Mammary epithelial cell (primary cell): Measurements from ENCODE around the gene BCL10.

ENCODE experiments used
- EZH2 ChIP-seq: IDR thresholded peaks from 2 replicates; pipeline ENCODE4 v1.6.1; 2012; ENCODE audit warnings: low read length, inconsistent platforms, borderline replicate concordance
- TF ChIP-seq, protein P1 (sequence below), 2 donors: IDR thresholded peaks in 1 of 2; conservative IDR thresholded peaks in 1 of 2; 2 replicates each; pipeline ENCODE4 v1.5.1; 2011 to 2012; ENCODE audit warnings: inconsistent platforms in 2 of 2, low read length in 2 of 2, mild to moderate bottlenecking in 2 of 2, control low read depth in 1 of 2, low read depth in 1 of 2; ENCODE audit not compliant: insufficient read depth in 1 of 2; ENCODE audit errors: extremely low read depth in 1 of 2

DNA sequence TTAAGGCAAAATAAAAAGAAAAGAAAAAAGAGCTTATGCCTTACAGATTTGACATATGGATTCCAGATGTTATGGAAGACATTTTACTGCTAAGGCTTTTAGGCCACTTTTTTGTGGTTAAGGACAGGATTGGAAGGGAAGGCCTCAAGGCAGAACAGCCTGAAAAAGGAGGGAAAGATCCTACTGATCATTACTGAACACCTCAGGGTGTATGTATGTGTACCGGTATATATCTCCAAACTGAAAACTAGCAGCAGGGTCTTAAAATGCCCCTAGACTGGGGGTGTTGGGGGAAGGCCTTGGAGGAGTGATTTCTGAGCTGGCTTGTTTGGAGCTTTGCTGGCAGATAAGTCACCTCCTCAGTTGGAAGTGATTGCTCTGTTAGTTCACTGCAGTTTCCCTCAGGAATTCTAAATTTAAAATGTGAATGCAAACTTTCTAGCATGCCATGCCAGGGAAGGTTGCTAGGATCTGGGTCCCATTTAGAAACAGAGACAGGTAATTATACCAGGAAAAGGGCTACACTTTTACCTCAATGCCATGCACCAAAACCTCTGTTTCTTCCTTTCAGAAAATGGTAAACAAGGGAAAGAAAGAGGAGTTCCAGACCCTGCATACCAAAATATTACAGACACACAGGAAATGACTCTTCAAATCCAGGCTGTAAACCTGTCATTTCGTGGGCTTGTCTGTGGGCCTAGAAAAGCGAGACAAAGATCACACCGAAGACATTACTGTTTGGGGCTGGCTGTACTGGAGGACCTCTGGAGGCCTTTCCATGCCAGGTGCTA is 32.0 kb downstream of the BCL10 start:
- TF ChIP-seq, protein P1, sequence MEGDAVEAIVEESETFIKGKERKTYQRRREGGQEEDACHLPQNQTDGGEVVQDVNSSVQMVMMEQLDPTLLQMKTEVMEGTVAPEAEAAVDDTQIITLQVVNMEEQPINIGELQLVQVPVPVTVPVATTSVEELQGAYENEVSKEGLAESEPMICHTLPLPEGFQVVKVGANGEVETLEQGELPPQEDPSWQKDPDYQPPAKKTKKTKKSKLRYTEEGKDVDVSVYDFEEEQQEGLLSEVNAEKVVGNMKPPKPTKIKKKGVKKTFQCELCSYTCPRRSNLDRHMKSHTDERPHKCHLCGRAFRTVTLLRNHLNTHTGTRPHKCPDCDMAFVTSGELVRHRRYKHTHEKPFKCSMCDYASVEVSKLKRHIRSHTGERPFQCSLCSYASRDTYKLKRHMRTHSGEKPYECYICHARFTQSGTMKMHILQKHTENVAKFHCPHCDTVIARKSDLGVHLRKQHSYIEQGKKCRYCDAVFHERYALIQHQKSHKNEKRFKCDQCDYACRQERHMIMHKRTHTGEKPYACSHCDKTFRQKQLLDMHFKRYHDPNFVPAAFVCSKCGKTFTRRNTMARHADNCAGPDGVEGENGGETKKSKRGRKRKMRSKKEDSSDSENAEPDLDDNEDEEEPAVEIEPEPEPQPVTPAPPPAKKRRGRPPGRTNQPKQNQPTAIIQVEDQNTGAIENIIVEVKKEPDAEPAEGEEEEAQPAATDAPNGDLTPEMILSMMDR (conservative IDR thresholded peaks at IDR 0.05 in 1 of 2, IDR thresholded peaks at IDR 0.05 in 1 of 2; ENCODE audit: extremely low read depth in 1 of 2, insufficient read depth in 1 of 2, low read depth in 1 of 2, low read length in 2 of 2) = no peak
- no peak for TF ChIP-seq EZH2
